CD4-positive, CD25-positive, alpha-beta regulatory T cell (primary cell): Measurements from ENCODE around the gene PRR13. TPM values are rescaled to one million over a fixed set of nuclear protein-coding genes. Genes with fewer than 3 reads are reported as not detected.
A peak's percentile ranks its signal among the peaks of the same experiment; 100 is the strongest.

ENCODE experiments used
- ATAC-seq, 2 donors: fragments of 150-1000 bp; cut with Tn5 transposase; one replicate each; pipeline ENCODE4 v1.10.0; 2021; ENCODE audit warnings: low read depth in 2 of 2, moderate number of reproducible peaks in 2 of 2, moderate library complexity in 1 of 2
- DNase-seq, 3 donors: peaks; one replicate each; pipeline versions ENCODE4 v3.0.0 to v3.0.0-alpha.2; 2012 to 2022; ENCODE audit warnings: mixed read lengths in 1 of 3
- H3K27ac ChIP-seq: one replicate; pipeline ENCODE4 v1.7.0; 2013; ENCODE audit warnings: mild to moderate bottlenecking, low read length; ENCODE audit not compliant: insufficient read depth, poor library complexity, severe bottlenecking
- H3K27me3 ChIP-seq: one replicate; pipeline ENCODE4 v1.7.0; 2013; ENCODE audit warnings: low read length; ENCODE audit not compliant: control insufficient read depth, insufficient read depth
- H3K36me3 ChIP-seq: one replicate; pipeline ENCODE4 v1.7.0; 2013; ENCODE audit warnings: mild to moderate bottlenecking, low read length, moderate library complexity; ENCODE audit not compliant: control insufficient read depth, insufficient read depth
- H3K4me1 ChIP-seq: 2 replicates; pipeline ENCODE4 v1.7.0; 2013; ENCODE audit warnings: mild to moderate bottlenecking, low read length; ENCODE audit not compliant: insufficient read depth, control insufficient read depth, poor library complexity, severe bottlenecking
- H3K4me3 ChIP-seq: one replicate; pipeline ENCODE4 v1.7.0; 2013; ENCODE audit warnings: low read depth, mild to moderate bottlenecking, low read length, moderate library complexity
- H3K9me3 ChIP-seq, 2 experiments: 1 replicate in 1 of 2; 2 replicates in 1 of 2; pipeline ENCODE4 v1.7.0; 2013; ENCODE audit warnings: low read length in 2 of 2, mild to moderate bottlenecking in 1 of 2, moderate library complexity in 1 of 2; ENCODE audit not compliant: control insufficient read depth in 2 of 2
- H3K27ac Mint-ChIP-seq, 3 donors: one replicate each; pipeline ENCODE4 v1.8.0; 2020 to 2022; ENCODE audit warnings: mild to moderate bottlenecking in 3 of 3, mixed read lengths in 3 of 3, moderate library complexity in 2 of 3
- H3K27me3 Mint-ChIP-seq: one replicate; pipeline ENCODE4 v1.8.0; 2022; ENCODE audit warnings: mild to moderate bottlenecking, mixed read lengths
- H3K36me3 Mint-ChIP-seq: one replicate; pipeline ENCODE4 v1.8.0; 2020; ENCODE audit warnings: mixed read lengths
- H3K4me1 Mint-ChIP-seq, 4 donors: one replicate each; pipeline ENCODE4 v1.8.0; 2020 to 2022; ENCODE audit warnings: mixed read lengths in 4 of 4, mild to moderate bottlenecking in 1 of 4
- H3K4me3 Mint-ChIP-seq, 4 donors: one replicate each; pipeline ENCODE4 v1.8.0; 2020 to 2022; ENCODE audit warnings: mild to moderate bottlenecking in 4 of 4, mixed read lengths in 4 of 4, moderate library complexity in 3 of 4
- H3K9me3 Mint-ChIP-seq, 7 donors: one replicate each; pipeline ENCODE4 v1.8.0; 2020 to 2022; ENCODE audit warnings: mixed read lengths in 7 of 7, mild to moderate bottlenecking in 3 of 7, moderate library complexity in 2 of 7
- polyA plus RNA-seq, 4 donors: library from polyadenylated mRNA; unstranded; fragments of 300-500 nt; fragmentation: Illumina TruSeq; gene quantifications; one replicate each; pipeline ENCODE4 v1.2.3, GENCODE V29; 2021
- total RNA-seq: library from RNA; stranded (reverse); gene quantifications from one replicate; pipeline ENCODE4 v1.2.3, GENCODE V29; 2022

The PRR13 gene
- total and polyA plus RNA-seq, 5 donors from 2014 or later, result 187 to 639 (median 561) TPM

DNA sequence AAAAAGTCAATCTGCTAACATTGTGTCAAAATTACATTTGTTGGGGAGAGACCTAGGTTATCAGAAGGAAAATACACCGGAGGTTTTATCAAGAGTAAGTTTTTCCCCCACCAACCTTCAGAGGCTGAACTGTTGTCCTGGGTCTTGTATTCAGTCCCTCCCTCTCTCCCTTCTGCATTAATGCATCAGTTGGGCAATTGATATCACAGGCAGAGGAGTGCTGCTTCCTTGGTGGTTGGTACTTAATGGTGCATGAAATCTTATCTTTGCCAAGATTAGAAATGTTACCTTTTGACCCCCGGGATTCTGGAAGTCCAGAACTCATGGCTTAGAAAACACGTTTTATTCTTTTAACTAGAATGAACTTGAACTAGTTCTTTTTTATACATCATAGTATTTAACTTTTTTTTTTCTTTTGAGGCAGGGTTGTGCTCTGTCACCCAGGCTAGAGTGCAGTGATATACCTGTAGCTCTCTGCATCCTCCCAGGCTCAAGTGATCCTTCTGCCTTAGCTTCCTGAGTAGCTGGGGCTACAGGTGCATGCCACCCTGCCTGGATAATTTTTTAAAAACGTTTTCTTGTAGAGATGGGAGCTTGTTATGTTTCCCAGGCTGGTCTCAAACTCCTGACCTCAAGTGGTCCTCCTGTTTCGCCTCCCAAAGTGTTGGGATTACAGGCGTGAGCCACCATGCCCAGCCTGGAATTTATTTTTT lies 15.3 kb downstream of the PRR13 start:
- peaks cover 5% of the 10 kb centered on the region for H3K27me3 Mint-ChIP-seq
- H3K36me3 Mint-ChIP-seq, result peaks cover 52% of the 10 kb centered on the region
- H3K36me3 ChIP-seq, result peaks cover 85% of the 10 kb centered on the region
- peak overlapping the region in 1 of 4 donors; percentile 79 for H3K4me3 Mint-ChIP-seq
- no peak overlapping the region for H3K27ac ChIP-seq
- no peak for DNase-seq
- no peak overlapping the region for H3K27ac Mint-ChIP-seq
- no peak overlapping the region for H3K4me3 ChIP-seq
- peaks cover 25% of the 10 kb centered on the region for H3K4me1 ChIP-seq
- H3K9me3 Mint-ChIP-seq, result peaks cover 0 to 2% (median 0%) of the 10 kb centered on the region in 7 donors
- no peaks in the 10 kb centered on the region for H3K9me3 ChIP-seq
- no peak for ATAC-seq
- H3K27me3 ChIP-seq, result no peaks in the 10 kb centered on the region
- peaks cover 14 to 60% (median 38%) of the 10 kb centered on the region in 4 donors for H3K4me1 Mint-ChIP-seq

DNA sequence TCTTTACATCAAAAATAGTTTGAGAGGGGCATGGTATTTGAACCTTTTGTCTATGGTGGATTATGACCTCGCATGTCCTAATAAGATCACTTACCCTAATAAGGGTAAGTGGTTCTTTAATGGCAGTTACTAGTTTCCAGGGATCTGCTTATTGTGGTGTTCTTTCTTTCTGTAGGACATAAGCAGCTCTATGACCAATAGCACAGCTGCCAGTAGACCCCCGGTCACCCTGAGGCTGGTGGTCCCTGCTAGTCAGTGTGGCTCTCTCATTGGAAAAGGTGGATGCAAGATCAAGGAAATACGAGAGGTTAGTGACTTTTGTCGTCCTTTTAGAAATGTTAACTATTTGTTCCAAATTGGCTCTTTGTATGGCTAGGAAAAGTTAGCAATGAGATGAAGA lies 17.6 kb downstream of the PRR13 start:
- Histone ChIP-seq H3K27ac (no peak overlapping the region), H3K4me3 (no peak overlapping the region), H3K27me3 (no peaks in the 10 kb centered on the region), H3K9me3 (no peaks in the 10 kb centered on the region), H3K36me3 (peaks cover 99% of the 10 kb centered on the region), H3K4me1 (peaks cover 11% of the 10 kb centered on the region)
- Mint-ChIP-seq H3K27me3 (no peaks in the 10 kb centered on the region), H3K27ac (peak overlapping the region in 1 of 3 donors; percentile 44), H3K36me3 (peaks cover 60% of the 10 kb centered on the region), H3K9me3 (peaks cover 0 to 2% (median 0%) of the 10 kb centered on the region in 7 donors), H3K4me1 (peaks cover 16 to 58% (median 32%) of the 10 kb centered on the region in 4 donors), H3K4me3 (no peak overlapping the region)
- no peak for DNase-seq
- no peak for ATAC-seq

DNA sequence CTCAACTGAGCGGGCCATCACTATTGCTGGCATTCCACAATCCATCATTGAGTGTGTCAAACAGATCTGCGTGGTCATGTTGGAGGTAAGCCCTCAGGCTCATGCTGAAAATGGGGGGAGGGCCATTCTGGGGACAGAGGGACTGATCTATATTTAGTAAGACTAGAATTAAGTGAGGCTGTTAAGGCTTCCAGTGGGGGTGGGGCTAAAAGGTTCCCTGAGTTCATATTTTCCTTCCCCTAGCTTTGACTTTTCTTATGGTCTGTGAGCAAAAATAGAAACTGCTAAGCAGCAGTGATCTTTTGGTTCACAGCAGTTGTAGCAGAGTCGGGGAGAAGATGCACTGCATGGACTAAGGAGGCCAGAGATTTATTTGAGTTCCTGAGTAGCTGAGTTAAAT lies 19.5 kb downstream of the PRR13 start:
- no peak for ATAC-seq
- Mint-ChIP-seq H3K4me3 (peak overlapping the region in 1 of 4 donors; percentile 22), H3K27me3 (no peaks in the 10 kb centered on the region), H3K4me1 (peaks cover 16 to 48% (median 21%) of the 10 kb centered on the region in 4 donors), H3K36me3 (peaks cover 51% of the 10 kb centered on the region), H3K27ac (peak overlapping the region in 1 of 3 donors; percentile 39), H3K9me3 (no peaks in the 10 kb centered on the region)
- peaks cover 100% of the 10 kb centered on the region for H3K36me3 ChIP-seq
- no peak for DNase-seq
- H3K4me3 ChIP-seq, result no peak overlapping the region
- H3K9me3 ChIP-seq, result no peaks in the 10 kb centered on the region
- H3K4me1 ChIP-seq, result peaks cover 3% of the 10 kb centered on the region
- no peak overlapping the region for H3K27ac ChIP-seq
- H3K27me3 ChIP-seq, result no peaks in the 10 kb centered on the region

DNA sequence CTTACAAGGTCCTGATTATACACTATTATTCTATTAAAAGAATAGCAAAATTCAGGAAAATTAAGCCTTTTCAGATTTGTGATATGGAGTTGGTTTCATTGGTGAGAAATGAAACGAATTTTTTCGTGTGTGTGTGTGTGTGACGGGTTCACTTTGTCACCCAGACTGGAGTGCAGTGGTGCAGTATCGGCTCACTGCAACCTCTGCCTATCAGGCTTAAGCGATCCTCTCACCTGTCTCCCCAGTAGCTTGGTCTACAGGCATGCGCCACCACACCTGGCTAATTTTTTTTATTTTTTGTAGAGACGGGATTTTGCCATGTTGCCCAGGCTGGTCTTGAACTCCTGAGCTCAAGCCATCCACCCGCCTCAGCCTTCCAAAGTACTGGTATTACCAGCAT lies 20.1 kb downstream of the PRR13 start:
- Mint-ChIP-seq H3K36me3 (peaks cover 55% of the 10 kb centered on the region), H3K9me3 (no peaks in the 10 kb centered on the region), H3K27ac (no peak overlapping the region), H3K4me3 (no peak overlapping the region), H3K27me3 (no peaks in the 10 kb centered on the region), H3K4me1 (peaks cover 16 to 50% (median 20%) of the 10 kb centered on the region in 4 donors)
- no peak for ATAC-seq
- no peak overlapping the region for H3K27ac ChIP-seq
- H3K4me1 ChIP-seq, result peaks cover 3% of the 10 kb centered on the region
- H3K36me3 ChIP-seq, result peaks cover 100% of the 10 kb centered on the region
- H3K27me3 ChIP-seq, result no peaks in the 10 kb centered on the region
- H3K4me3 ChIP-seq, result no peak overlapping the region
- H3K9me3 ChIP-seq, result no peaks in the 10 kb centered on the region
- DNase-seq, result no peak

DNA sequence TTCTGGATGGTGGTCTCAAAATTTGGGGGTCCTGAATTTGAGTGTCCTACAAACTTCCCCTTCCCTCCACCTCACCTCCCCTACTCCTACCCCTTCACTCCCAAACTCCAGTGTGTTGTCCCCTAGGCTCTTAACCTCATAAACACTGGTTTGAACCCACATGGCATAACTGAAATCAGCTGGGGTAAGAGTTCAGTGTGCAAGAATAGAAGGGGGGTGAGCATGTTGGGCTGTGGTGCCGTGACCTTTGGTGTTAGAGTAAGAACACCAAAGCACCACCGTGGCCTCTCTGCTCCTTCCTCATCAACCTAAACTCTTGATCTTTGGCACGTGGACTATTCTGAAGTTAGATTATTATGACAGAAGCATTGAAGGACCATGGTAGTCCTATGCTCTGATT lies 21.4 kb downstream of the PRR13 start:
- no peak overlapping the region for H3K4me3 Mint-ChIP-seq
- no peaks in the 10 kb centered on the region for H3K9me3 Mint-ChIP-seq
- ATAC-seq (no peak), DNase-seq (no peak)
- Histone ChIP-seq H3K27ac (no peak overlapping the region), H3K4me3 (no peak overlapping the region), H3K4me1 (peaks cover 3% of the 10 kb centered on the region), H3K36me3 (peaks cover 100% of the 10 kb centered on the region), H3K27me3 (no peaks in the 10 kb centered on the region), H3K9me3 (no peaks in the 10 kb centered on the region)
- H3K27me3 Mint-ChIP-seq, result no peaks in the 10 kb centered on the region
- peaks cover 16 to 52% (median 21%) of the 10 kb centered on the region in 4 donors for H3K4me1 Mint-ChIP-seq
- H3K36me3 Mint-ChIP-seq, result peaks cover 63% of the 10 kb centered on the region
- no peak overlapping the region for H3K27ac Mint-ChIP-seq

DNA sequence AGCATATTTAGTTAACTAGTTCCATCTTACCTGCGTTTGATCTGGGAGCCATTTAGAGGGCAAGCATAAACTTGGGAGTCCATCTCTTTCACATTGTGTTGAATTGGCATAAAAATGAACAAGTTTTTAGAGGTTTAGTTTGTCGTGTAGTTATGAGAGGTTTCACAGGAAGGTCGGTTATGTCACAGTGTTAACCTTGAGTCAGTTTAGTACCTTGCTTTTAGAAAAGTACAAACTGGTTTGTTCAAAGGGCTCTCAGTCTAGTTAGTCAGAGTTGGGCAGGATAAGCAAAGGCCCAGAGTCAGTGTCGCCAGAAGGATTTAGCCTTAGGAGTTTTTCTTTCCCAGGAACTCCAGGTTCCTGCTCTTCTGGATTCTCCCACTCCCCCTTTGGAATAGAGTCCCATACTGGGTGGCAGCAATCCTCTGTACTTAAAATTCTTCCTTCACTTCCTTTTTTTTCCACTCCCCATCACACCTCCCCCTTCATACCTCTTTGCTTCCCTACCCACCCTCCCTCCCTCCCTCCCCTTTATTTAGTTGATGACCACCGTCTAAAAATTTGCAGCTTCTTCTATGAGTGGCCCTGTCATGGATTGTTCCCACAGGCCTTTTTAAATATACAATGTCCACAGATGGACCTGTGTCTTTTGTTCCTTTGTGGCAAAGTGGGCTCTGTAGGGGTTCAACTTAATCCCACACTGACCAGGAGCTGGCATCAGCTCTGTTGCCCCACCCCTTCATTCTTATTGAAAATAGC lies 22.4 kb downstream of the PRR13 start:
- Mint-ChIP-seq H3K9me3 (no peaks in the 10 kb centered on the region), H3K4me3 (no peak overlapping the region), H3K27ac (peak overlapping the region in 1 of 3 donors; percentile 9), H3K27me3 (no peaks in the 10 kb centered on the region), H3K36me3 (peaks cover 70% of the 10 kb centered on the region), H3K4me1 (peaks cover 15 to 50% (median 19%) of the 10 kb centered on the region in 4 donors)
- H3K9me3 ChIP-seq, result no peaks in the 10 kb centered on the region
- H3K27ac ChIP-seq, result no peak overlapping the region
- H3K36me3 ChIP-seq, result peaks cover 99% of the 10 kb centered on the region
- ATAC-seq, result no peak
- no peaks in the 10 kb centered on the region for H3K27me3 ChIP-seq
- no peaks in the 10 kb centered on the region for H3K4me1 ChIP-seq
- DNase-seq, result no peak
- H3K4me3 ChIP-seq, result no peak overlapping the region

DNA sequence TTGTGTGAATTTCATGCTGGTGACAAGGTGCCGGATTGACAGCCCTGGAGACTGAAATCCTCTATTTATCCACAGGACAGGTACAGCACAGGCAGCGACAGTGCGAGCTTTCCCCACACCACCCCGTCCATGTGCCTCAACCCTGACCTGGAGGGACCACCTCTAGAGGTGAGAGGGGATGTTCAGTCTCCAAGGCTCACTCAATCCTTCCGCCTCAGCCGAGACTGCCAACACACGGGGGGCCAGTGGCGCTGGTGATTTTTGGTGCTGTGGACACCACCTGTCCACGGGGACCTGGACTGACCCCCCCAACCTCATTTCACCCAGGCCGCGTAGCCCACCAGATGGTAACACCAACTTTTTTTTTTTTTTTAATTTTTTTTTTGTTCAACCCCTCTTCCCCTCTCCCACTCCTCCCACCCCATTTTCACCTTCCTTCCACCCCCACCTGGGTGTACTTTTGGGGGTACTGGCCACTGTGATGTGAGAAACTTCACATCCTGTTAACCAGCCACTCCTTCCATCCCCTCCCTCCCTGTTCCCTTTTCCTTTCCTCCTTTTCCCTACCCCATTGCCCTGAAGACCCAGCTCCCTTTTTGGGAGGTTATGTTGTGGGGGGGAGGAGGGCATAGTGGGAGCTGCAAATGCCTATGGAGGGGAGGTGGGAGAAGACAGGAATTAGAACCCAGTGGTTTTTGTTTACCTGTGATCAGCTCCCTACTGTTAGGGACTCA lies 23.3 kb downstream of the PRR13 start:
- peaks cover 65% of the 10 kb centered on the region for H3K36me3 Mint-ChIP-seq
- peak overlapping the region; percentile 30 for H3K27ac ChIP-seq

More for the DNA sequence above, 23.3 kb downstream of the PRR13 start:
- Histone ChIP-seq H3K4me3 (no peak overlapping the region), H3K36me3 (peaks cover 99% of the 10 kb centered on the region), H3K9me3 (no peaks in the 10 kb centered on the region), H3K27me3 (no peaks in the 10 kb centered on the region), H3K4me1 (no peaks in the 10 kb centered on the region)
- peak overlapping the region in 1 of 3 donors; percentile 71 for H3K27ac Mint-ChIP-seq
- no peak for ATAC-seq
- H3K27me3 Mint-ChIP-seq, result no peaks in the 10 kb centered on the region
- H3K9me3 Mint-ChIP-seq, result no peaks in the 10 kb centered on the region
- H3K4me3 Mint-ChIP-seq, result peak overlapping the region in 1 of 4 donors; percentile 73
- H3K4me1 Mint-ChIP-seq, result peaks cover 12 to 47% (median 16%) of the 10 kb centered on the region in 4 donors
- DNase-seq, result no peak
